H1 (cell line): Measurements from ENCODE around the gene BASP1.

Source experiments
- CBX8 ChIP-seq: fragments of 300-800, 300-1000 bp; sonication (generic); IDR thresholded peaks from 2 replicates; pipeline ENCODE4 v1.7.1; 2016; ENCODE audit warnings: low read depth, low read length, borderline replicate concordance
- CTBP2 ChIP-seq: IDR thresholded peaks from 2 replicates; pipeline ENCODE4 v1.7.0; 2011; ENCODE audit warnings: borderline replicate concordance, mild to moderate bottlenecking, moderate library complexity, mixed read lengths, low read length; ENCODE audit not compliant: insufficient read depth, insufficient read length
- EGR1 ChIP-seq: IDR thresholded peaks from 2 replicates; pipeline ENCODE4 v1.6.1; 2011; ENCODE audit warnings: low read depth, low read length, borderline replicate concordance
- EP300 ChIP-seq, 2 experiments: IDR thresholded peaks; 1 replicate in 1 of 2; 2 replicates in 1 of 2; pipeline ENCODE4 v1.6.1; 2011 to 2012; ENCODE audit warnings: low read depth in 2 of 2, low read length in 2 of 2, mild to moderate bottlenecking in 2 of 2, borderline replicate concordance in 1 of 2, inconsistent platforms in 1 of 2, moderate library complexity in 1 of 2
- EZH2 ChIP-seq: fragments of 200-600 bp; sonication (generic); IDR thresholded peaks from 2 replicates; pipeline ENCODE4 v1.7.1; 2012; ENCODE audit warnings: low read depth, mild to moderate bottlenecking, moderate library complexity, low read length, inconsistent platforms; ENCODE audit not compliant: severe bottlenecking
- JUND ChIP-seq: IDR thresholded peaks from 2 replicates; pipeline ENCODE4 v1.6.1; 2011; ENCODE audit warnings: mild to moderate bottlenecking, improper control_type of control experiment, low read length
- POLR2A ChIP-seq, 2 experiments: IDR thresholded peaks; 1 replicate in 1 of 2; 2 replicates in 1 of 2; pipeline ENCODE4 v1.6.1; 2011; ENCODE audit warnings: low read depth in 2 of 2, low read length in 2 of 2, mild to moderate bottlenecking in 2 of 2; ENCODE audit errors: control extremely low read depth in 1 of 2
- RFX5 ChIP-seq: IDR thresholded peaks from 2 replicates; pipeline ENCODE4 v1.6.1; 2011; ENCODE audit warnings: low read depth, low read length, improper control_type of control experiment, borderline replicate concordance
- RXRA ChIP-seq: IDR thresholded peaks from 2 replicates; pipeline ENCODE4 v1.6.1; 2011; ENCODE audit warnings: low read depth, mild to moderate bottlenecking, low read length, moderate library complexity; ENCODE audit not compliant: insufficient read depth
- SIN3A ChIP-seq, 2 experiments: IDR thresholded peaks in 1 of 2; conservative IDR thresholded peaks in 1 of 2; 2 replicates each; pipeline ENCODE4 v1.6.1; 2011 to 2012; ENCODE audit warnings: low read length in 2 of 2, improper control_type of control experiment in 1 of 2, low read depth in 1 of 2, mild to moderate bottlenecking in 1 of 2
- SP2 ChIP-seq: IDR thresholded peaks from 2 replicates; pipeline ENCODE4 v1.6.1; 2012; ENCODE audit warnings: mild to moderate bottlenecking, low read length, inconsistent platforms
- TAF1 ChIP-seq: IDR thresholded peaks from 2 replicates; pipeline ENCODE4 v1.6.1; 2011; ENCODE audit warnings: mild to moderate bottlenecking, low read depth, low read length
- TF ChIP-seq, protein P1 (sequence below): IDR thresholded peaks from 2 replicates; pipeline ENCODE4 v1.6.1; 2012; ENCODE audit warnings: low read length, inconsistent platforms
- TF ChIP-seq, protein P2 (sequence below), 3 experiments: IDR thresholded peaks; 1 replicate in 2 of 3; 2 replicates in 1 of 3; pipeline versions ENCODE4 v1.5.1 to v1.6.1; 2011; ENCODE audit warnings: low read length in 3 of 3, mild to moderate bottlenecking in 3 of 3, inconsistent platforms in 2 of 3, low read depth in 1 of 3, moderate library complexity in 1 of 3; ENCODE audit not compliant: insufficient read depth in 1 of 3; ENCODE audit errors: control extremely low read depth in 1 of 3

- TF ChIP-seq, protein P1, sequence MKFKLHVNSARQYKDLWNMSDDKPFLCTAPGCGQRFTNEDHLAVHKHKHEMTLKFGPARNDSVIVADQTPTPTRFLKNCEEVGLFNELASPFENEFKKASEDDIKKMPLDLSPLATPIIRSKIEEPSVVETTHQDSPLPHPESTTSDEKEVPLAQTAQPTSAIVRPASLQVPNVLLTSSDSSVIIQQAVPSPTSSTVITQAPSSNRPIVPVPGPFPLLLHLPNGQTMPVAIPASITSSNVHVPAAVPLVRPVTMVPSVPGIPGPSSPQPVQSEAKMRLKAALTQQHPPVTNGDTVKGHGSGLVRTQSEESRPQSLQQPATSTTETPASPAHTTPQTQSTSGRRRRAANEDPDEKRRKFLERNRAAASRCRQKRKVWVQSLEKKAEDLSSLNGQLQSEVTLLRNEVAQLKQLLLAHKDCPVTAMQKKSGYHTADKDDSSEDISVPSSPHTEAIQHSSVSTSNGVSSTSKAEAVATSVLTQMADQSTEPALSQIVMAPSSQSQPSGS, result no peak
- TF ChIP-seq SIN3A (conservative IDR thresholded peaks at IDR 0.05 in 1 of 2, IDR thresholded peaks at IDR 0.05 in 1 of 2; ENCODE audit: low read depth in 1 of 2, low read length in 2 of 2), result no peak
- TF ChIP-seq, protein P2, sequence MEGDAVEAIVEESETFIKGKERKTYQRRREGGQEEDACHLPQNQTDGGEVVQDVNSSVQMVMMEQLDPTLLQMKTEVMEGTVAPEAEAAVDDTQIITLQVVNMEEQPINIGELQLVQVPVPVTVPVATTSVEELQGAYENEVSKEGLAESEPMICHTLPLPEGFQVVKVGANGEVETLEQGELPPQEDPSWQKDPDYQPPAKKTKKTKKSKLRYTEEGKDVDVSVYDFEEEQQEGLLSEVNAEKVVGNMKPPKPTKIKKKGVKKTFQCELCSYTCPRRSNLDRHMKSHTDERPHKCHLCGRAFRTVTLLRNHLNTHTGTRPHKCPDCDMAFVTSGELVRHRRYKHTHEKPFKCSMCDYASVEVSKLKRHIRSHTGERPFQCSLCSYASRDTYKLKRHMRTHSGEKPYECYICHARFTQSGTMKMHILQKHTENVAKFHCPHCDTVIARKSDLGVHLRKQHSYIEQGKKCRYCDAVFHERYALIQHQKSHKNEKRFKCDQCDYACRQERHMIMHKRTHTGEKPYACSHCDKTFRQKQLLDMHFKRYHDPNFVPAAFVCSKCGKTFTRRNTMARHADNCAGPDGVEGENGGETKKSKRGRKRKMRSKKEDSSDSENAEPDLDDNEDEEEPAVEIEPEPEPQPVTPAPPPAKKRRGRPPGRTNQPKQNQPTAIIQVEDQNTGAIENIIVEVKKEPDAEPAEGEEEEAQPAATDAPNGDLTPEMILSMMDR (IDR thresholded peaks at IDR 0.05; ENCODE audit: control extremely low read depth in 1 of 3, insufficient read depth in 1 of 3, low read depth in 1 of 3, low read length in 3 of 3), result no peak
- TF ChIP-seq EZH2, result no peak
- no peak for TF ChIP-seq RXRA
- TF ChIP-seq JUND, result no peak
- TF ChIP-seq CTBP2, result no peak
- no peak for TF ChIP-seq POLR2A (IDR thresholded peaks at IDR 0.05; ENCODE audit: control extremely low read depth in 1 of 2, low read depth in 2 of 2, low read length in 2 of 2)
- TF ChIP-seq TAF1, result no peak
- no peak for TF ChIP-seq EGR1
- no peak for TF ChIP-seq CBX8
- no peak for TF ChIP-seq SP2
- TF ChIP-seq RFX5, result no peak
- TF ChIP-seq EP300 (IDR thresholded peaks at IDR 0.05; ENCODE audit: borderline replicate concordance in 1 of 2, low read depth in 2 of 2, low read length in 2 of 2), result no peak
Observed at GRCh38 chr5:17257705-17258273, 40.4 kb downstream of the BASP1 start.
